HG03432 (cell line): ENCODE data around the gene GRIK3.

Experiments used
- ATAC-seq: cut with Tn5 transposase; IDR thresholded peaks from one replicate; pipeline ENCODE4 v1.9.1; 2021; ENCODE audit warnings: mild to moderate bottlenecking, moderate library complexity; ENCODE audit not compliant: unreplicated experiment

GRIK3 gene

GRCh38 chr1:36881541-36881940 lies 152.8 kb downstream of the GRIK3 start:
- ATAC-seq, result no peak

GRCh38 chr1:36881068-36881405 lies 153.3 kb downstream of the GRIK3 start:
- ATAC-seq, result no peak

- ATAC-seq, result no peak
These were observed 153.9 kb downstream of the GRIK3 start for GRCh38 chr1:36880155-36881067.

- ATAC-seq, result no peak
These were observed 154.7 kb downstream of the GRIK3 start for GRCh38 chr1:36879613-36880012.

- ATAC-seq, result no peak
These were observed 157.3 kb downstream of the GRIK3 start for GRCh38 chr1:36876990-36877389.

GRCh38 chr1:36874271-36875060 lies 159.8 kb downstream of the GRIK3 start:
- ATAC-seq, result no peak

- ATAC-seq, result no peak
These were observed 161.5 kb downstream of the GRIK3 start for GRCh38 chr1:36872858-36873257.

- no peak for ATAC-seq
These were observed 162.1 kb downstream of the GRIK3 start for GRCh38 chr1:36872126-36872754.

- no peak for ATAC-seq
These were observed 163.0 kb downstream of the GRIK3 start for GRCh38 chr1:36871146-36871971.

GRCh38 chr1:36869826-36870225 lies 164.5 kb downstream of the GRIK3 start:
- no peak for ATAC-seq

- ATAC-seq, result no peak
These were observed 165.3 kb downstream of the GRIK3 start for GRCh38 chr1:36869054-36869453.

- ATAC-seq, result no peak
These were observed 166.7 kb downstream of the GRIK3 start for GRCh38 chr1:36867575-36867974.

GRCh38 chr1:36866169-36866814 lies 168.0 kb downstream of the GRIK3 start:
- no peak for ATAC-seq

- ATAC-seq, result no peak
These were observed 168.8 kb downstream of the GRIK3 start for GRCh38 chr1:36865602-36865900.

GRCh38 chr1:36864823-36865601 lies 169.3 kb downstream of the GRIK3 start:
- ATAC-seq, result no peak

- no peak for ATAC-seq
These were observed 170.0 kb downstream of the GRIK3 start for GRCh38 chr1:36864182-36864822.

- no peak for ATAC-seq
These were observed 170.8 kb downstream of the GRIK3 start for GRCh38 chr1:36863500-36863899.

GRCh38 chr1:36863061-36863460 lies 171.3 kb downstream of the GRIK3 start:
- no peak for ATAC-seq

- ATAC-seq, result no peak
These were observed 172.9 kb downstream of the GRIK3 start for GRCh38 chr1:36861375-36861774.
